Caco-2 (cell line): Measurements from ENCODE around the gene HIC2. TPM values are rescaled to one million over a fixed set of nuclear protein-coding genes. Genes with fewer than 3 reads are reported as not detected.
"Not testable (repeated sequence)": the region's sequence is repeated elsewhere in the genome, so short reads cannot be mapped to it uniquely, and the experiment has no call there.

Experiments used
- BruUV-seq: library from RNA; stranded (reverse); fragments of 400-500 nt; replicated peaks from 2 replicates; lab custom pipeline; 2021; lab: Mats Ljungman, UMichigan
- CTCF ChIA-PET: fragments of 300-600 bp; sonication (Branson Sonifier 250); formaldehyde crosslinking; loops from one replicate; lab custom pipeline; 2022; ENCODE audit warnings: antibody characterized with exemption; lab: Charles Lee
- POLR2A ChIA-PET: fragments of 300-600 bp; sonication (Branson Sonifier 250); formaldehyde crosslinking; loops from one replicate; lab custom pipeline; 2022; ENCODE audit warnings: antibody characterized with exemption; lab: Charles Lee
- DNase-seq, 2 experiments: peaks; one replicate each; pipeline versions ENCODE4 v3.0.0 to v3.0.0-alpha.2; 2020 to 2022
- H3K27me3 ChIP-seq: replicated peaks from 2 replicates; pipeline ENCODE4 v1.6.0; 2011; ENCODE audit warnings: low read length; ENCODE audit not compliant: control insufficient read depth, insufficient read depth
- H3K36me3 ChIP-seq: 2 replicates; pipeline ENCODE4 v1.5.1; 2011; ENCODE audit warnings: low read length; ENCODE audit not compliant: control insufficient read depth, insufficient read depth
- H3K4me1 ChIP-seq: fragments of 250-450 bp; sonication (Bioruptor Pico); 2 replicates; pipeline ENCODE4 v1.5.1; 2020; ENCODE audit warnings: mild to moderate bottlenecking
- H3K4me3 ChIP-seq: 2 replicates; pipeline ENCODE4 v1.5.1; 2011; ENCODE audit warnings: low read depth, mild to moderate bottlenecking, control low read depth, low read length
- H3K9me3 ChIP-seq: fragments of 250-450 bp; sonication (Bioruptor Pico); 2 replicates; pipeline ENCODE4 v1.5.1; 2020; ENCODE audit warnings: mild to moderate bottlenecking, moderate library complexity
- H3K27ac Mint-ChIP-seq: one replicate; pipeline ENCODE4 v1.8.0; 2022; ENCODE audit warnings: mixed read lengths; ENCODE audit not compliant: unreplicated experiment
- H3K27me3 Mint-ChIP-seq: one replicate; pipeline ENCODE4 v1.8.0; 2022; ENCODE audit warnings: mixed read lengths; ENCODE audit not compliant: insufficient read depth, unreplicated experiment
- H3K36me3 Mint-ChIP-seq: one replicate; pipeline ENCODE4 v1.8.0; 2022; ENCODE audit warnings: mild to moderate bottlenecking, mixed read lengths; ENCODE audit not compliant: insufficient read depth, unreplicated experiment
- H3K4me1 Mint-ChIP-seq: one replicate; pipeline ENCODE4 v1.8.0; 2022; ENCODE audit warnings: low read depth, mixed read lengths; ENCODE audit not compliant: unreplicated experiment
- H3K4me3 Mint-ChIP-seq: one replicate; pipeline ENCODE4 v1.8.0; 2022; ENCODE audit warnings: mild to moderate bottlenecking, moderate library complexity, mixed read lengths; ENCODE audit not compliant: unreplicated experiment
- H3K9me3 Mint-ChIP-seq: one replicate; pipeline ENCODE4 v1.8.0; 2022; ENCODE audit warnings: mixed read lengths; ENCODE audit not compliant: unreplicated experiment
- intact Hi-C: fragments of 100-400 bp; cut with micrococcal nuclease; formaldehyde crosslinking; loops from one replicate; pipeline ENCODE4 v1.10.0; 2022; ENCODE audit not compliant: unreplicated experiment
- total RNA-seq: library from RNA; stranded (reverse); gene quantifications from 2 replicates; pipeline ENCODE4 v1.2.3, GENCODE V29; 2022

HIC2 gene
- total RNA-seq, 1 experiment from 2014 or later, result 48.4 TPM

DNA sequence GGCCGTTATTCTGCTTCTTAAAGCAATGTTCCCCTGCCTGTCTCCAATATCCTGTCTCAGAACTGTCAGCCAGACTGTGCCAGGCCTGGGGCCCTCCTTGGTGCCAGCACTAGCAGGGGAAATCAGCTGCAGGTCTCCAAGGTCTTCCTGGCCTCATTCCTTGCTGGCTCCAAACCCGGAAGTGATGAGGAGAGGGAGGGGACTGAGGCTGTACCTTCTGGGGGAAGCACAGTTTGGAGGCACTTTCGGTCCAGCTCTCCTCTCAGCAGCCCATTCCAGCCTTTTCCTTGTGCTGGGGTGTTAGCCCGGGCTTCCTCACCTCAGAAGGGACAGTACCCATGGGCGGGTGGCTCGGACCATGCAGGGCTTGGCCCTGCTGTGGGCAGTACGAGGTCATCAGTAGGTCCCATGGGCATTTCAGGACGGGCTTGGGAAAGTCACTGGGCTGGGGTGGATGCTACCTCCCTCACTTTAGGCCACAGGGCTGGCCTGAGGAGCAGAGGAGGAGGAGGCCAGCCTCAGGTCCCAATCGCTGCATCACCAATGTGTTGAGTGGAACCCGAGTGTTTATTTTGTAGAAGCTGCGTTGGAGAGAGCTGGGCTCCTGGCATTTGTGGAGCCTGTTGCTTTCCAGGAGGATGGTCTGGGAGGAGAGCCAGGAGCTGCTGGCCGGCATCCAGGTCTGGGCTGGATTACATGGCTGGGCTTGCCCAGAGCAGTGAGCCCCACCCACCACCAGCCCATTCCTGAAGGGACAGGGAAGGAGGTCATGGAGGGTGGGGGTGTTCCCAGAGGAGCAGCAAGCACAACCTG lies 19.0 kb downstream of the HIC2 start:
- POLR2A ChIA-PET, H3K36me3 ChIP-seq, H3K36me3 Mint-ChIP-seq, H3K4me1 ChIP-seq, H3K27ac Mint-ChIP-seq, BruUV-seq, H3K4me3 ChIP-seq, H3K9me3 Mint-ChIP-seq, H3K27me3 ChIP-seq, CTCF ChIA-PET, intact Hi-C loops, H3K9me3 ChIP-seq, H3K4me1 Mint-ChIP-seq, H3K4me3 Mint-ChIP-seq, H3K27me3 Mint-ChIP-seq: not testable (repeated sequence)
- peak in 1 of 2 experiments; percentile 9 for DNase-seq

DNA sequence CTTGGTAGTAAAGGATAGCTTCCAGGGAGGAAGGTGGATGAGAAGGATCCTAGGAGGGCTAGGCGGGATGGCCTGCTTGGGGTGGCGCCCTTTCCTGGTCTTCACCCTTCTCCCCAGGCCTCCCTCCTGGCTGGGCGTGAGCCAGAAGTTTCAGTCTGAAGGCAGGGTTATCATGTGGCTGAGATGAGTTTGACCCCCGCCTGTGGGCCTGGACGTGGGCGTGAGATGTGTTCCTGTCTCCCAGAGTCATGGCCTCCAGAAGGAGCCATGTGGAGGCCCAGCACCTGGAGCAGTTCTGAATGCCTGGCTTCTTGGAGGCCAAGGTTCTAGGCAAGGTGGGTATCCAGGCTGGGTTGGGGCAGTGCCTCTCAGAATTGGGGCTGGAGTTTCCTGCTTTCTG lies 20.8 kb downstream of the HIC2 start:
- H3K9me3 Mint-ChIP-seq, BruUV-seq, H3K4me3 Mint-ChIP-seq, H3K27ac Mint-ChIP-seq, H3K4me1 Mint-ChIP-seq, intact Hi-C loops, H3K4me3 ChIP-seq, H3K4me1 ChIP-seq, H3K27me3 Mint-ChIP-seq, H3K27me3 ChIP-seq, POLR2A ChIA-PET, H3K36me3 Mint-ChIP-seq, H3K36me3 ChIP-seq, H3K9me3 ChIP-seq, CTCF ChIA-PET: not testable (repeated sequence)
- DNase-seq, result peak; percentile 0 to 5

DNA sequence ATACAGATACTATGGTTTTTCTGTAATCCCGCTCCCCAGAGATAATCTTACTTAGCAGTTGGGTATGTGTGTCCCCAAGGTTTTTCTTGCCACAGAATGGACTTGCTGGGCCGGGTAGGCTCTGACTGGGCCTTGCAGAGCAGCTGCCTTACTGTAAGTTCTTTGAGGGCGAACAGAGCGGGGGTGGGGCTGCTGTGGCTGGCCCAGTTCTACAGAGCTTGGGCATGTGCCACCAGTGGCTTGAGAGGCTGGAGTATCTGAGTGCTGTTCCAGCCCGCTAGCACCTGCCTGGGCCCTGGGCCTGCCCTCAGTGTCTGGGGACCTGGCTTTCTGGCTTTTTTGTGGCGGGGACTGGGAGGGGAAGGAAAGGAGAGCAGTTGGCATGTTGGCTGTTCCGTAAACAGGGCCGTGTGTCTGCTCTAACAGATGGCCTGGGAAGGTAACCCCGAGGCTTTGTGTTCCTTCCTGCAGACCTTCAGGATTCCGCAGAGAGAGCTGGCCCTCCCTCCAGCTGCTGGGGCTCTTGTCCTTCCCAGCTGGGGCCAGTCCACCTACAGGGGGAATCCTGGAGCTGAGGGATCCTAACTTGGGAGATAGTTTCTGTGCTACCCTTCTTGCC lies 23.0 kb downstream of the HIC2 start:
- DNase-seq, intact Hi-C loops, H3K4me3 ChIP-seq, H3K4me1 ChIP-seq, BruUV-seq, CTCF ChIA-PET, POLR2A ChIA-PET, H3K36me3 Mint-ChIP-seq, H3K4me3 Mint-ChIP-seq, H3K27me3 Mint-ChIP-seq, H3K27ac Mint-ChIP-seq, H3K27me3 ChIP-seq, H3K9me3 ChIP-seq, H3K4me1 Mint-ChIP-seq, H3K9me3 Mint-ChIP-seq, H3K36me3 ChIP-seq: not testable (repeated sequence)

DNA sequence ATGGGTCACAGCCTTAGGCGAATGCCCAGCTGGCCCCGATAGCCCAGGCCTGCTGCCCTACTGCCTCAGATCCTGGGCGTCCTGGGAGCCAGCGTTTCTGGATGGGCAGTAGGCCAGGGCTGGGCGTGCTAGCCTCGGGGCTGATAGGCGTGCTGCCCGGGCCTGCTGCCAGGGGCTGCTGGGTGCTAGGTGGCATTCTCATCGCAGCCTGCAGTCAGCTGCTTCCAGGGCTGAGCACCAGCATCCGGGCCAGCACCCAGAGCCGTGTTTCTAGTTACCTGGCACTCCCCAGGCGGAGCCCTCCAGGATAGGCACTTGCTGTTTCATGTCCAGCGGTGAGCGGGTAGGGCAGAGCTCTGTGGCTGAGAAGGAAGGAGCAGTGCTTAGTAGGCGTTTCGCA lies 23.5 kb downstream of the HIC2 start:
- DNase-seq, H3K9me3 Mint-ChIP-seq, H3K27me3 Mint-ChIP-seq, H3K4me1 Mint-ChIP-seq, H3K4me3 ChIP-seq, POLR2A ChIA-PET, H3K36me3 Mint-ChIP-seq, BruUV-seq, H3K4me1 ChIP-seq, CTCF ChIA-PET, H3K27me3 ChIP-seq, H3K4me3 Mint-ChIP-seq, H3K9me3 ChIP-seq, H3K36me3 ChIP-seq, intact Hi-C loops, H3K27ac Mint-ChIP-seq: not testable (repeated sequence)

DNA sequence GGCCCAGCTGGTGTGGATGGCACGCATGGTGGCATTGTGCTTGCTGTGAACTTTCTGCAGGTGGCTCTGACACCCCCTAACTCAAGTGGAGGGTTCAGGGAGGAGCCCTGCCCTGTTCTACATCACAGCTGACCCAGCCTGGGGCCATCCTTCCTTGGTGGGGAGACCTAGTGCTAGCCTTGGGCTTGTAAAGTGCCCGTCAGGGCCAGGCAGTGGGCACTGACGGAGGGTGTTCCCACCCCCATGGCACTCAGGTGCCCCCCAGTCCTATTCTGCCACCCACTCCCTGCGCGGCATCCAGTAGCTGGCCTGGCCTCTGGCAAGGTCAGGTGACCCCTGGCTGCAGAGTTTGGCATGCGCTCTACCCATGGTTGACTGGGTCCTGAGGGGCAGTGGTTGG lies 24.0 kb downstream of the HIC2 start:
- H3K27ac Mint-ChIP-seq, H3K4me1 ChIP-seq, H3K9me3 ChIP-seq, H3K4me3 Mint-ChIP-seq, H3K9me3 Mint-ChIP-seq, H3K4me1 Mint-ChIP-seq, H3K27me3 ChIP-seq, POLR2A ChIA-PET, intact Hi-C loops, H3K27me3 Mint-ChIP-seq, H3K4me3 ChIP-seq, CTCF ChIA-PET, BruUV-seq, H3K36me3 ChIP-seq: not testable (repeated sequence)
- H3K36me3 Mint-ChIP-seq, result peaks cover 14% of the 10 kb centered on the region
- peak in 1 of 2 experiments; percentile 0 for DNase-seq

DNA sequence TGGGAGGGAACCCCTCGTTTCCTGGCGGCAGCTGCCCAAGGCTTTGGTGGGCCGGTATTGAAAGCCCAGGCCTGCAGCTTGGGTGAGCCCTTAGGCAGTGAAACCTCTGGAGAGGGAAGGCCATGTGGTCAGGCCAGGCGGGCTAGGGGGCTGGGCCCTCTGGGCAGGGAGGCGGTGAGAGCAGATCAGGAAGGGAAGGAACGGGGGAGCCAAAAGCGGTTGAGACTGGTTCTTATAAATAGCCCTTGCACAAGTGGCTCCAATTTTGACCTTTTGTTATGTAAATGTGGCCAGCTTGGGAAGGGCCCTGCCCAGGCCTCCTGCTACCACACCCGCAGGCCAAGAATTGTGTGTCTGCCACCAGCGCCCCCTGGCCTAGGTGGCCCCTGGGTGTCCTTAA lies 25.0 kb downstream of the HIC2 start:
- H3K4me3 Mint-ChIP-seq, H3K36me3 ChIP-seq, H3K27me3 Mint-ChIP-seq, intact Hi-C loops, H3K9me3 ChIP-seq, CTCF ChIA-PET, H3K27me3 ChIP-seq, DNase-seq, H3K9me3 Mint-ChIP-seq, H3K4me1 Mint-ChIP-seq, H3K27ac Mint-ChIP-seq, BruUV-seq, H3K4me3 ChIP-seq, H3K4me1 ChIP-seq, POLR2A ChIA-PET: not testable (repeated sequence)
- peaks cover 23% of the 10 kb centered on the region for H3K36me3 Mint-ChIP-seq

DNA sequence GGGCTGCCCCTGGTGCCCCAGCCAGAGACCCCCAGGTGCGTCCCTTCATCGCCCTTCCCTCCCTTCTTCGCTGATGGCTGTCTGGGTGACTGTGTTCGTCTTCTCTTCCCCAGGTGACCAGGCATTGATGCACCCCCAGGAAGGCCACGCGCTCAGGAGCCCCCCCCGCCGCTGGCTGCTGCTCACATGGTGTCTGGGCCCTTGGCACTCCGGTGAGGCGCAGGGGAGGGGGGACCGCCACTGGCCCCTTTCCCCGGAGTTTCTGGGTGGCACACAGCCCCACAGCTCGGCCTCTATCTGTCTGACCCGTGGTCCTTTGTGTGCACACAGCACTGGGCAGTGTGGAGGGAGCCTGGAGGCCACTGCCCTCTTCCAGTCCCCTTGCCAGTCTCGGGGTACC lies 25.5 kb downstream of the HIC2 start:
- H3K4me3 ChIP-seq, H3K27me3 Mint-ChIP-seq, intact Hi-C loops, CTCF ChIA-PET, H3K27me3 ChIP-seq, BruUV-seq, POLR2A ChIA-PET, H3K9me3 ChIP-seq, H3K27ac Mint-ChIP-seq, H3K36me3 ChIP-seq, H3K4me1 ChIP-seq, H3K4me1 Mint-ChIP-seq, H3K4me3 Mint-ChIP-seq, H3K9me3 Mint-ChIP-seq: not testable (repeated sequence)
- H3K36me3 Mint-ChIP-seq, result peaks cover 27% of the 10 kb centered on the region
- DNase-seq, result peak in 1 of 2 experiments; percentile 0
